Epidermal melanocyte (primary cell): ENCODE measurements around the gene HOXB8.

Experiments
- DNase-seq: peaks from one replicate; pipeline ENCODE4 v3.0.0; 2011; ENCODE audit warnings: low spot score; ENCODE audit not compliant: insufficient read length

The HOXB8 gene

DNA sequence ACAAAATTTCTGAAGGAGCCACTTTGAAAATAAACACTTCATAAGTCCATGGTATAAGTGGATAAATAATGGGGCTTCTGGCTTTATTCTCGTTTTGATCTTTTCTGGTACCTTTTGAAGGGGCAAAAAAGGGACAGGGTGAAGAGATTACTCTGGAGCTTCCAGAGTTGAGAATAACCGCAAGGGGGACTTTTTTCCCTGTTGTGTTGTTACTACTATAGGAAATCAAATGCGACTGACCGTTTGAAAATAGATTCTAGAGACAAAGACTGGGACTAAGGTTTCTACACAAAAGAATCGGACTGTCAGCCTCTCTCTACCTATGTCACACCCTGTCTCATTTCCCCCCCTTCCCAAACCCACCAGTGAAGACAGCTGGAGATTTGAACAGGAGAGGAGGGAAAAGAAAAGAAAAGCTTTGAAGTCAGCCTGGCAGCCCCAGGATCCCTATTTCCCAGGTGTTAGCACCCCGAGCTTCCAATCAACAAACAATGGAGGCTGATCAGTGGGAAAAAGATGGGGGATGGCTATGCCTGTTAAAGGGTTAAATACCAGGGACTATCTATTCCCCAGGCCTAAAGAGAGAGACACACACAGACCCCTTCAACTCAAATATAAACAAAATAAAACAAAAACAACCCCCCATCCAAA, 45.3 kb downstream of the HOXB8 start:
- no peak for DNase-seq

DNA sequence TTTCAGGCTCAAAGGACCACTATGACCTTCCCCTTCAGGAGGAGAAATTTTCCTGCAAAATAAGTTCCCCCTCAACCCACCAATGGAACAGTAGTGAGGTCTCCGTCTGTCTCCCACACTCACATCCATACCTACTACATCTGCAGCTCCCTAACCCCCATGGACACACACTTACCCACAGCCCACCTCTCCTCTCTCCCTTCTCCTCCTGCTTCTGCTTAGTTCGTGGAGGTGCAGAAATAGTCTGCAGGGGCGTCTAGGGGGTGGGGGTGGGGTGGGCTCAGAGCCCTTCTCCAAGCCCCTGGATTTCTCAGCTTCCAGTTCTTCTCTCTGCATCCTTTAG, 45.9 kb downstream of the HOXB8 start:
- no peak for DNase-seq

DNA sequence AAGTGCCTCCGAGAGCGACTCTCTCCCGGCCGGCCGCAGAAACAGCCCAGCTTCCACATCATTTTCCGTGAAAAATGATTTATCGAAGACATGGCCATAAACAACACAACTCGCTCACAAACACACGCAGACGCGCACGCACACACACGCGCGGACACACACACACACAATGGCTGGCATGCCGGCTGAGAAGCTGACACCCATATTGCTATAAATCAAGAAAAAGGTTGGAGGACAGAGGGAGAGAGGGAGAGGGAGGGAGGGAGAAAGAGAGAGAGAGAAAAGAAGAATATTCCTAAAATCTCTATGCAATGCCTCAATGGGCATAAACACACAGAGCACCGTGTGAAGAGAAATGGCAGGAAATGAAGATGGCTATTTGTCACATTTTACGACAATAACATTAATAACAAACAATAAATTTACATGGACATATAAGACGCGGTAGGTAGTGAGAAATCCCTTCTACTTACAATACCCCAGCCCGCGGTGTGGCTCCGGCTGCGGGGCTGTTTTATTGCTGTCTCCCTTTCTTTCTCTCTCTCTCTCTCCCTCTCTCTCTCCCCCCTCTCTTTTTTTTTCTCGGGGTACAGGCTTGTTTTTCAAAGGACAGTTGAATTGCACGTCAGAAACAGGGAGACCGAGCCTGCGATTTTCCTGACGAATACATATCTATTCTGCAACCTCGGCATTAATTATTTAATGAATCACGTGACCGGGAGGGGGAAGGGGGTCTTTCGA, 46.4 kb downstream of the HOXB8 start:
- DNase-seq: no peak

DNA sequence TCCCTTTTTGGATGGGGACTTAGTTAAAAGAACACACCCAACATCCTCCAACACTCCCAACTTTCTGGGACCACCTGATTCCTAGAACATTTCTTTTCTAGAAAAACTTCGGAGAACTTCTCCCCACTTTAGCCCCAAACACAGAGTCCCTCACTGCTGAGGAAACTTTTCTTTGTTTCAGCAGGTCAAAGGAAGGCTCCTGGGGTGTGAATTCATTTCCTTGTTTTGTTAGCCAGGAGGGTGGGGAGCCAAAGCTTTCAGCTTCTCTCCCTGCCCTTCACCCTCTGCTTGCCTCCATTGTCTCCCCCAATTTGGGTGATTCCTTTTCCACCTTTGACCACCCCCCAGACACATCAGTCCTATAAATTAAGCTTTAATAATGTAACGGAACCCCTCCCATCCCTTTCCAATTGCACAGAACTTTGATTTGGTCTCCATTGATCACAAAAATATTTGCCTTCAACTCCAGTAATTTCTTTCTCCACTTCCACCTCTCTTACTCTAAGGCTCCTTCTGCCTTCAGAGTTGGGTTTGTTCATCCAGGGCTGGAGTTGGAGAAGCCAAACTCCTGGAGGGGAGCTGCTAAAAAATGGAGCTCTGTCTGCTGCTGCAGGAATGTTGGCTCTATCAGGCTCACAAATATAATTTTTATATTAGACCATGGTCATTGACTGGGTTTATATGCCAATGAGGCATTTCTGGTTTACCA, 47.3 kb downstream of the HOXB8 start:
- DNase-seq: no peak

DNA sequence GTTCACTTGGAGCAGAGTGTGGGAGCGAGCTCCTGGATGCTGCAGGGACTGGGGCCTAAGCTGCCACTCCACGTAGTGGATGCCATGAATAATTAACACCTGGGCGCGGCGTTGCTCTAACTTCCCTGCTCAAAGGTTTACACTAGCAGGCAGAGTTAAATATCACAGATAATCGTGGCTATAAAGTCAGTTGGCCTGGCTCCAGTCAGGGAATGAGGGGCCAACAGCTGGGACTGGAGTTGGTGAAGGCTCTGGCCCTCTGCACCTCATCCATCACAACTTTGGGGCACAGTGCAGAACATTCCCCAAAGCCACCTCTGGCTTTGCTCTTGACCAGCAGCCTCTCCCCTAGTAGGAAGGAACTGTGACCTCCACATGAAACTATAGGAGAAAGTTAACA, 47.9 kb downstream of the HOXB8 start:
- DNase-seq: no peak

DNA sequence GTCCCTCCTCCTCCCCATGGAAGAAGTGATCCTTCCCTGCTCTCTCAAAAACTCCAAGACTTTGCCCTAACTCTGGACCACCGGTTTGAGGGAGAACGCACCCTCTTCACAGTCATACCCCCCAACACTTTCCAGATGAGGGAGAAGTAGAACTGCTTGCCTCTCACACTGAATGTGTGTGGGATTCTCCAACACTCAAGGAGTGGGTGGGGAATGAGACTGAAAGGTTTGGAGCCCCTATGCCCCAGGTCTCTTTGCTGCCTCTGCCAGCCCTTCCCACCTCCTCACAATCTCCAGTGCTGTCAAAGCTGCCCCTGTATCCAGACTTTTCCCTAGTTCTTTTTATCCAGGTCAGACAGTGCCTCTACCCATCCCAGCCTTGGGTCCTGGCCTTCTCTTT, 48.4 kb downstream of the HOXB8 start:
- DNase-seq: no peak

DNA sequence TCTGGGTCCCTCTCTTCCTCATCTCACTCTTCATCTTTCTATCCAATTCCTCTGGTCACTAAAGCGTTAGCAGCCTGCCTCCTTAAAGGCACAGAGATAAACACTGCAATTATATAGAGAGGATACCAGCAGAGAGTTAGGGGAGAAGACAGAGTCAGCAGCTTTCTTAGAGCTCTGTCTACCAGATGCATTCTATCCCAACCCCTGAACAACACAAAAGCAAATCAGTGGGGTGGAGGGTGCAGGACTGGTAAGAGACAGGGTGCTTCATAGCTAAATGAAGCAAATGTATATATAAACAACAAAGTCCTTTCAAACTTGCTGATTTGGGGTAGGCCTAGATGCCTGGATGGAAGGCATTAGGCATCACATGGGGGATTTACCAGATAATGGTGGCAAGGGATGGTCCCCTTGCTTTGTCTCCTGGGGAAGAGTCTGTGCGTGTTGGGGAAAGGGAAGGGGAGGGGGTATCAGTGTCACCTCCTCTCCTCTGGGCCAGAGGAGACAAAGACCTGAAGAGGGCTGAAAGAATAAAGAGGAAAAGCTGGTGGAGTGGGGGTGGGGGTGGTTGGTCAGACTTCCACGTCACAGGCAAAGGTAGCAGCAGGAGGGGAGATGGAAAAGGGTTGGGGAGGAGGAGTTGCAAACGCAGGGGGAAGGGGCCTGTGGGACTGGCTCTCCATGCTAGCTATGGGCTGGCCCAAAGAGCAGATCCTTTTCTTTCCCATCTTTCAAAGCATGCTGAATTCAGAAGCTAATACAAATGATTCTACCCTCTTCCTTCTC, 49.0 kb downstream of the HOXB8 start:
- DNase-seq: no peak

DNA sequence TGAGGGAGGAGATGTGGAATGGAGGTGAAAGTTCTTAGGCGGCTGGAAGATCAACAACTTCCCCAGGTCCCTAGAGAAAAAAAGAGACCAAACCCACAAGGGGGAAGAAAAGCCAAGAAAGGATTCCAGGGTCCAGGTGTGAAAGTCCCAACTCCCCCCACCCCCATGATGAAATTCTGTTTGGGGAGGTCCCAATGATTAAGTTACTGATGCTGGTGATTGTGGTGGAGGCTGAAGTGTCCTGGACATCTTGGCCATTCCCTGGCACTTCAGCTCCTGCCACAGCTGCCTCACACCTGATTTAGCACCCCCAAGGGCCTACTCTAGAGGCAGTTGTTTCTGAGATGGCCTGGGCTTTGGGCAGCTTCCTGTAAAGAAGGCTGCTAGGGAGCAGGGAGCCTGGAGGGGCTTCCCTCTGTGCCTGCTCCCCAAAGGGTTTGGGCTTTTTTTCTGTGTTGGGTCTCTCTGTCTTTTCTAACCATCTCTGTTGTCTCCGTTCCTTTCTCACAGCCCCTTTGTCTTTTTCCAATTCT, 50.0 kb downstream of the HOXB8 start:
- no peak for DNase-seq

DNA sequence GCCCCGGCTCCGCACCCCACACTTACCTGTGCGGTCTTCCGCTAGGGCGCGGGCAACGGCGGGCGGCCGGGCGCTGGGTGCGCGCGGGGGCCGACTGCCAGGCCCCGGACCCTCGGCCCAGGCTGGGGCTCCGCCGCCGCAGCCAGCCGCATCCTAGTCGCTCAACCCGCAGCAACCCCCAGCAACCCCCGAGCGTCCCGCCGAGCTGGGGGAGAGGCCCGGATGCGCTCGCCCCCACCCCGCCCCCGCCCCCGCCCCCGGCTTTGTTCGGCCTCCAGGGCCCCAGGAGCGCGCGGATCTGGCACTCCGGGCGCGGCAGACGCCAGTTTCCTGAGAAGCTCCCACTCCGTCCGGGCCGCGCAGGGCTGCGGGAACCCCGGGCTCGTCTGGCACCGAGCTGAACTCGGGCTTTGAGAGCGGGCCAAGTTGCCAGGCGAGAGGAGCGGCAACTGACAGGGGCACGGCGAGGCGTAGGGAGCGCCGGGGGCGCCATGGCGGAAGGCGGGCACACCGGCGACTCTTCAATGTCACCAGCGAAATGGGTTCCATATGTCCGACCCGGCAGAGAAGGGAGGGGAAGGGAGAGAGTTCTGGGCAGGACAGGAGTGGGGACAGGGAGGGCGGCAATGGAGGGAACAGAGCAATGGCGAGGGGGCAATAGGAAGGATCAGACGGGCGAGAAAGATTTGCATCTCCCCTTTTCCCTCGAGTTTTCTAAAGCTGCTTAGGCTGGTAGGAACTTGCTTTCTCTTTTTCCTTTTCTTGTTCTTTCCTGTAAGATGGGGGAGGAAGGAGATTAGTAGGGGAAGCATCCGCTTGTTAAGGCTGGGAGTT, 50.7 kb downstream of the HOXB8 start:
- no peak for DNase-seq

DNA sequence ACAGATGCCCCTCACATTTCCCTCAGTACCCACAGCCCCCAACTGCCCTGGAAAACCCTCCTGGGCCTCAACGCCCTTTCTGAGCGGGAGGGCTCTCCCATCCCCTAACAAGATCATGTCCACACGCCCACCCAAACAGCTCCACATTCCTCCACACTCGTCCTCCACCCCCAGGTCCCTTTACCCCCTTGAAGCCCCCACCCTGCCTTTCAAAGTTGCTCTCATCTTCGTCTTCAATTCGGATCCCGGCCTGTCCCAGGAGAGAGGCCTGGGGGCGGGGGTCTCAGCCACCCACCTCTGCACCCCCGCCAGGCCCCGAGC, 51.3 kb downstream of the HOXB8 start:
- DNase-seq: no peak

DNA sequence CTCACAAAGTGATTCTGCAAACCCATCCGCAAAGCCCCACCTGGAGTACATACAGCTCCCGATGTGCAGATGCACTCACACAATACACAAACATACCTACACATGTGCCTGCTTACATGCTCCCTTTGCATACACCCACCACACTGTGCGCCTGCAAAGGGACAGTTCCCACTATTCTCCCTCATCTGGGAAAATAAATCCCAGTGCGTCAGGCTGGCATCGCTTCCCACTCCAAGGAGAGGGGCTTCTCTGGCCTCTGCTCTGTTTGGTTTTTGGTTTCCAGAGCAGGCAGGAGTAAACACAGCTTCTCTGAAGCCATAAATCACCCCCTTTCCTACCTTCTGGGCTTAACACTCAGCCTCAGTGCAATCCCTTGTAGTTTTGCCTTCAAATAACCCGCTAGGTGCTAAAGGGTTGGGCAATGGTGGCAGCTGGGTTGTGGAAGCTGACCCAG, 51.7 kb downstream of the HOXB8 start:
- no peak for DNase-seq

DNA sequence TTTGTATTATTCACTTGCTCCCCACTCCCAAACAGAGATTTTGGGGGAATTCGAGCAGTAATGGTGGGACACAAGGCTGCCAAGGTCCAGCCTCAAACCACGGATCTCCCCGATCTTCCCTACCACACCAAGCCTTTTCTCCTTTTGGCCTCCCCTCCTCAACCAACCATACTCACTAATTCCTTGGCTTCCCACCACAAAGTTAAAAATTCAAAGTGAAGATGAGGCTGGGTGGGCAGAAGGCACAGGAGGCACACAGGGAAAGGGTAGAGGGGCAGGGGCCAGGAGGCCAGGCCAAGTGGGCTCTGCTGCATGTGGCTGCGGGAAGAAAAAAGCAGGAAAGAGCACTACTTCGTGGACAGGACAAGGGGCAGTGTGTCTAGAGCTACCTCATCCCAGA, 52.2 kb downstream of the HOXB8 start:
- no peak for DNase-seq
